IMR-90 (cell line): Measurements from ENCODE around the gene KLHL29. TPM values are rescaled to one million over a fixed set of nuclear protein-coding genes. Genes with fewer than 3 reads are reported as not detected.

ENCODE experiments used
- ATAC-seq: fragments of 200-7000 bp; cut with Tn5 transposase; 2 replicates; pipeline ENCODE4 v1.9.1; 2020; ENCODE audit warnings: low read depth, mild to moderate bottlenecking, moderate library complexity
- BruUV-seq: library from RNA; stranded (reverse); fragments of 400-500 nt; replicated peaks from 2 replicates; lab custom pipeline; 2021; lab: Mats Ljungman, UMichigan
- CTCF ChIA-PET: fragments of 300-600 bp; formaldehyde crosslinking; extraction: SDS; loops from one replicate; lab custom pipeline; 2021; ENCODE audit warnings: antibody characterized with exemption; lab: Yijun Ruan, JAX
- POLR2A ChIA-PET: fragments of 300-600 bp; sonication (Branson Sonifier 250); formaldehyde crosslinking; loops from one replicate; lab custom pipeline; 2022; ENCODE audit warnings: antibody characterized with exemption; ENCODE audit not compliant: unreplicated experiment; lab: Charles Lee
- DNase-seq: peaks from one replicate; pipeline ENCODE4 v3.0.0; 2013
- H2AFZ ChIP-seq: replicated peaks from 2 replicates; pipeline ENCODE3; 2013; ENCODE audit warnings: low read length, mild to moderate bottlenecking; ENCODE audit not compliant: poor library complexity
- H2AK5ac ChIP-seq: 2 replicates; pipeline ENCODE4 v1.6.1; 2013; ENCODE audit warnings: low read depth, low read length, inconsistent platforms
- H2AK9ac ChIP-seq: replicated peaks from 2 replicates; pipeline ENCODE3; 2013; ENCODE audit warnings: mild to moderate bottlenecking, low read depth, low read length, moderate library complexity; ENCODE audit not compliant: poor library complexity
- H2BK120ac ChIP-seq: 2 replicates; pipeline ENCODE4 v1.6.1; 2013; ENCODE audit warnings: low read depth, low read length, inconsistent platforms
- H2BK15ac ChIP-seq: 3 replicates; pipeline ENCODE4 v1.6.1; 2013; ENCODE audit warnings: low read depth, low read length, inconsistent platforms
- H2BK20ac ChIP-seq: 2 replicates; pipeline ENCODE4 v1.6.1; 2013; ENCODE audit warnings: low read depth, mild to moderate bottlenecking, inconsistent platforms, low read length, moderate library complexity
- H2BK5ac ChIP-seq: 2 replicates; pipeline ENCODE4 v1.6.1; 2013; ENCODE audit warnings: mild to moderate bottlenecking, low read depth, low read length, inconsistent platforms; ENCODE audit not compliant: poor library complexity, severe bottlenecking
- H3K14ac ChIP-seq: replicated peaks from 2 replicates; pipeline ENCODE4 v1.6.1; 2013; ENCODE audit warnings: low read depth, low read length, inconsistent platforms
- H3K18ac ChIP-seq: 2 replicates; pipeline ENCODE4 v1.6.1; 2013; ENCODE audit warnings: low read depth, low read length, control low read depth
- H3K23ac ChIP-seq: 2 replicates; pipeline ENCODE4 v1.6.1; 2013; ENCODE audit warnings: low read depth, low read length, inconsistent platforms
- H3K27ac ChIP-seq: 2 replicates; pipeline ENCODE4 v1.5.1; 2013; ENCODE audit warnings: mild to moderate bottlenecking, control low read depth, low read length; ENCODE audit not compliant: insufficient read depth
- H3K27me3 ChIP-seq: 2 replicates; pipeline ENCODE4 v1.6.1; 2013; ENCODE audit warnings: low read length; ENCODE audit not compliant: control insufficient read depth, insufficient read depth
- H3K36me3 ChIP-seq: 2 replicates; pipeline ENCODE4 v1.6.1; 2013; ENCODE audit warnings: low read length, mixed read lengths; ENCODE audit not compliant: control insufficient read depth, insufficient read depth
- H3K4ac ChIP-seq: 2 replicates; pipeline ENCODE4 v1.6.1; 2013; ENCODE audit warnings: low read depth, low read length, inconsistent platforms
- H3K4me1 ChIP-seq: 2 replicates; pipeline ENCODE4 v1.6.1; 2013; ENCODE audit warnings: low read length, mixed read lengths; ENCODE audit not compliant: control insufficient read depth, insufficient read depth
- H3K4me2 ChIP-seq: 2 replicates; pipeline ENCODE4 v1.6.1; 2013; ENCODE audit warnings: low read depth, mild to moderate bottlenecking, control low read depth, low read length, moderate library complexity
- H3K4me3 ChIP-seq: 2 replicates; pipeline ENCODE4 v1.5.1; 2013; ENCODE audit warnings: low read depth, mild to moderate bottlenecking, control low read depth, low read length, moderate library complexity; ENCODE audit not compliant: insufficient read depth
- H3K56ac ChIP-seq: 2 replicates; pipeline ENCODE4 v1.6.1; 2013; ENCODE audit warnings: low read length, inconsistent platforms; ENCODE audit not compliant: insufficient read depth; ENCODE audit errors: extremely low read depth
- H3K79me1 ChIP-seq, 2 experiments: 2 replicates each; pipeline ENCODE4 v1.6.1; 2013; ENCODE audit warnings: low read length in 2 of 2, inconsistent platforms in 1 of 2, low read depth in 1 of 2
- H3K9ac ChIP-seq: 2 replicates; pipeline ENCODE4 v1.6.1; 2013; ENCODE audit warnings: low read depth, low read length, control low read depth
- H3K9me1 ChIP-seq: 2 replicates; pipeline ENCODE4 v1.6.1; 2013; ENCODE audit warnings: low read length, inconsistent platforms; ENCODE audit not compliant: insufficient read depth
- H3K9me3 ChIP-seq: 2 replicates; pipeline ENCODE4 v1.6.1; 2013; ENCODE audit warnings: low read length; ENCODE audit not compliant: control insufficient read depth, insufficient read depth
- H4K20me1 ChIP-seq: 2 replicates; pipeline ENCODE4 v1.6.1; 2013; ENCODE audit warnings: low read length, inconsistent platforms; ENCODE audit not compliant: insufficient read depth
- H4K5ac ChIP-seq: 2 replicates; pipeline ENCODE4 v1.6.1; 2013; ENCODE audit warnings: mild to moderate bottlenecking, low read depth, low read length, control low read depth
- H4K8ac ChIP-seq, 2 experiments: 2 replicates each; pipeline ENCODE4 v1.6.1; 2013; ENCODE audit warnings: low read depth in 2 of 2, low read length in 2 of 2, control low read depth in 1 of 2, inconsistent platforms in 1 of 2
- H4K91ac ChIP-seq: 2 replicates; pipeline ENCODE4 v1.6.1; 2013; ENCODE audit warnings: low read depth, low read length, inconsistent platforms; ENCODE audit not compliant: insufficient read depth
- MAFK ChIP-seq: IDR thresholded peaks from 2 replicates; pipeline ENCODE4 v1.6.1; 2012; ENCODE audit warnings: low read depth, low read length, improper control_type of control experiment
- SMC3 ChIP-seq: fragments of 150-350 bp; IDR thresholded peaks from 2 replicates; pipeline ENCODE4 v1.6.1; 2016; ENCODE audit warnings: low read depth, mild to moderate bottlenecking, antibody characterized with exemption, low read length, moderate library complexity
- WGBS, 2 experiments: methylation state at CpG; one replicate each; pipeline versions ENCODE4 v1.1.5 to v1.1.7; 2013; ENCODE audit warnings: missing lambda C conversion rate in 2 of 2; ENCODE audit not compliant: insufficient read length in 1 of 2; ENCODE audit errors: extremely low coverage in 2 of 2; 5-methylcytosine and 5-hydroxymethylcytosine counted together
- dilution Hi-C: fragments of 300-500 bp; cut with HindIII; formaldehyde crosslinking; loops from one replicate; pipeline ENCODE4 v1.14.3; 2018; ENCODE audit warnings: low sequenced_read_pairs; ENCODE audit not compliant: unreplicated experiment
- in situ Hi-C: fragments of 300-500 bp; cut with MboI; formaldehyde crosslinking; loops from 3 replicates; pipeline ENCODE4 v1.14.3; 2019; ENCODE audit warnings: low sequenced_read_pairs, inconsistent platforms, mixed read lengths
- intact Hi-C: fragments of 100-400 bp; cut with micrococcal nuclease; formaldehyde crosslinking; loops from 2 replicates; pipeline ENCODE4 v1.10.0; 2022
- polyA plus RNA-seq, 3 experiments: library from polyadenylated mRNA; depleted of rRNA; stranded (reverse); fragments of >200 nt; gene quantifications; 2 replicates each; pipeline ENCODE4 v1.2.3, GENCODE V29; 2012; ENCODE audit warnings: low replicate concordance in 1 of 3
- total RNA-seq: library from RNA; depleted of rRNA; stranded (reverse); fragments of >200 nt; gene quantifications from 2 replicates; pipeline ENCODE4 v1.2.3, GENCODE V29; 2012

KLHL29 gene
- total and polyA plus RNA-seq, 2 of the 4 experiments (the other 2 are of a cell fraction): 2.0 to 8.0 TPM

DNA sequence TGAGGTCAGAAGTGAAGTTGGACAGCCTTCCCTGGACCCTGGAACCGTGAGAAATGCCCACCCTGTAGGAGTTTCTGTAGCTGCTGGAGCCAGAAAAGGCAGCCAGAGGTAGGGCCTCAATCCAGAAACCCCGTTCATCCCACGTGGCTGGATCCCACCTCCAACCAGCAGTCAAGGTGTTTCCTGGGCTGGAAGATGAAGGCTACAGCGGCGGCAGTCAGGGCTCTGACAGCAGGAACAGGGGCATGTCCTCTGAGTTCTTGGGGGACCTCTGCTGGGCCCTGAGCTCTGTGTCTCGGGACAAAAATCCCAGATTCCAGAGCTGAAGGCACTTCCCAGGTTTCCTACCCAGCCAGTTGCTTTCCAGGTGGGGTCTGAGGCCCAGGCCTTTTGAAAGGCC lies 218.2 kb downstream of the KLHL29 start:
- H2BK5ac ChIP-seq: no peak overlapping the region
- no peak overlapping the region; a peak in 1 of 4 replicates for H4K8ac ChIP-seq
- no peak overlapping the region for H3K18ac ChIP-seq
- no peak overlapping the region for H3K14ac ChIP-seq
- peak overlapping the region; percentile 46 for H3K4ac ChIP-seq
- no peak overlapping the region; the same call in 1 of the 2 replicates for H4K91ac ChIP-seq
- H3K23ac ChIP-seq: no peak overlapping the region
- H4K5ac ChIP-seq: no peak overlapping the region
- BruUV-seq: no TSS peak
- H2AK5ac ChIP-seq: no peak overlapping the region
- no peaks in the 10 kb centered on the region for H3K36me3 ChIP-seq
- ChIA-PET CTCF (no interaction called here), POLR2A (no interaction called here)
- TF ChIP-seq SMC3 (no peak), MAFK (no peak)
- H3K9ac ChIP-seq: no peak overlapping the region
- DNase-seq: no peak
- WGBS, 2 experiments: no CpG with 5 or more reads among the region's 6 CpGs
- H3K9me3 ChIP-seq: peaks cover 9% of the 10 kb centered on the region
- H2BK120ac ChIP-seq: no peak overlapping the region
- dilution Hi-C loops: no loop called here
- H2AFZ ChIP-seq: no peak overlapping the region
- peaks cover 5% of the 10 kb centered on the region; the same call in 1 of the 2 replicates for H4K20me1 ChIP-seq
- H3K27me3 ChIP-seq: no peaks in the 10 kb centered on the region
- peaks cover 7% of the 10 kb centered on the region; the same call in 1 of the 2 replicates for H3K9me1 ChIP-seq
- H3K4me2 ChIP-seq: no peak overlapping the region
- in situ Hi-C loops: no loop called here
- ATAC-seq: no peak
- peaks cover 5 to 7% of the 10 kb centered on the region in 2 experiments; a peak in 2 of 4 replicates for H3K79me1 ChIP-seq
- H3K4me1 ChIP-seq: peaks cover 4% of the 10 kb centered on the region; the same call in 1 of the 2 replicates
- H2BK20ac ChIP-seq: no peak overlapping the region
- H2AK9ac ChIP-seq: no peak overlapping the region
- no peak overlapping the region for H3K27ac ChIP-seq
- intact Hi-C loops: no loop called here
- no peak overlapping the region for H3K56ac ChIP-seq
- no peak overlapping the region for H2BK15ac ChIP-seq
- no peak overlapping the region for H3K4me3 ChIP-seq
